HAP-1 (cell line): ENCODE data around the gene CTNNB1.

Source experiments
- DNase-seq, 2 experiments: peaks; one replicate each; pipeline ENCODE4 v3.0.0-alpha.2; 2016 to 2020; ENCODE audit warnings: low spot score in 2 of 2
- H3K27me3 ChIP-seq: fragments of 250-450 bp; sonication (Bioruptor Pico); 2 replicates; pipeline ENCODE4 v1.5.1; 2020; ENCODE audit warnings: low read depth, mild to moderate bottlenecking, moderate library complexity
- H3K36me3 ChIP-seq: fragments of 250-450 bp; sonication (Bioruptor Pico); replicated peaks from 2 replicates; pipeline ENCODE4 v1.5.1; 2020; ENCODE audit warnings: mild to moderate bottlenecking
- H3K4me1 ChIP-seq: fragments of 250-450 bp; sonication (Bioruptor Pico); 2 replicates; pipeline ENCODE4 v1.5.1; 2020; ENCODE audit warnings: mild to moderate bottlenecking
- H3K4me3 ChIP-seq: fragments of 250-450 bp; sonication (Bioruptor Pico); 2 replicates; pipeline ENCODE4 v1.5.1; 2020; ENCODE audit warnings: mild to moderate bottlenecking, moderate library complexity
- H3K9me3 ChIP-seq: fragments of 250-450 bp; sonication (Bioruptor Pico); 2 replicates; pipeline ENCODE4 v1.5.1; 2020; ENCODE audit warnings: mild to moderate bottlenecking, moderate library complexity
- in situ Hi-C: fragments of 300-500 bp; cut with MboI; formaldehyde crosslinking; loops from 3 replicates; pipeline ENCODE4 v1.14.3; 2020; ENCODE audit warnings: low sequenced_read_pairs, inconsistent platforms, mixed read lengths

The CTNNB1 gene

GRCh38 chr3:41216422-41216821, 17.1 kb downstream of the CTNNB1 start:
- Histone ChIP-seq H3K4me1 (peaks cover 49% of the 10 kb centered on the region), H3K4me3 (no peak overlapping the region), H3K9me3 (no peaks in the 10 kb centered on the region), H3K27me3 (no peaks in the 10 kb centered on the region), H3K36me3 (no peaks in the 10 kb centered on the region)
- no peak for DNase-seq
- in situ Hi-C loops = no loop called here

- Histone ChIP-seq H3K36me3 (no peaks in the 10 kb centered on the region), H3K9me3 (no peaks in the 10 kb centered on the region), H3K4me1 (peaks cover 49% of the 10 kb centered on the region), H3K27me3 (no peaks in the 10 kb centered on the region), H3K4me3 (no peak overlapping the region)
- in situ Hi-C loops = no loop called here
- peak; percentile 9 to 46 for DNase-seq
Observed at GRCh38 chr3:41216993-41217392, 17.7 kb downstream of the CTNNB1 start.

DNA sequence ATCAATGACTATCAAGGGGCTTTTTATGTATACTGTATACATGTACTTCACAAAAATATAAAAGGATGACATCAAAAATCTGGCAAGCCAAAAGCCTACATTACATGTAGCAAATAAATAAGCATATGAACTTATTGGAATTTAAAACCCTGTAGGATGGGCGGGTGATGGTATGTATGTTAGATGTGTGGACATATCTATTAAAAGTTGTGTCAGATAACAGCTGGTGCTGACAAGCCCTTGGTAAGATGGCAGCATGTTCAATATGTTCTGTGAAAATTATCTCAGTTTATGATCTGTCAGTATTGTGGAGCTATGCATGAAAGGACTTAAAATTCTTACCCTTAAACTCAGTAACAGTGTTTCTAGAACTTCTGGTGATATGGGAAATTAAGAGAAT, 20.1 kb downstream of the CTNNB1 start:
- Histone ChIP-seq H3K4me3 (no peak overlapping the region), H3K27me3 (no peaks in the 10 kb centered on the region), H3K9me3 (no peaks in the 10 kb centered on the region), H3K36me3 (peaks cover 4% of the 10 kb centered on the region; the same call in 1 of the 2 replicates), H3K4me1 (peaks cover 26% of the 10 kb centered on the region)
- DNase-seq = no peak
- in situ Hi-C loops = no loop called here

DNA sequence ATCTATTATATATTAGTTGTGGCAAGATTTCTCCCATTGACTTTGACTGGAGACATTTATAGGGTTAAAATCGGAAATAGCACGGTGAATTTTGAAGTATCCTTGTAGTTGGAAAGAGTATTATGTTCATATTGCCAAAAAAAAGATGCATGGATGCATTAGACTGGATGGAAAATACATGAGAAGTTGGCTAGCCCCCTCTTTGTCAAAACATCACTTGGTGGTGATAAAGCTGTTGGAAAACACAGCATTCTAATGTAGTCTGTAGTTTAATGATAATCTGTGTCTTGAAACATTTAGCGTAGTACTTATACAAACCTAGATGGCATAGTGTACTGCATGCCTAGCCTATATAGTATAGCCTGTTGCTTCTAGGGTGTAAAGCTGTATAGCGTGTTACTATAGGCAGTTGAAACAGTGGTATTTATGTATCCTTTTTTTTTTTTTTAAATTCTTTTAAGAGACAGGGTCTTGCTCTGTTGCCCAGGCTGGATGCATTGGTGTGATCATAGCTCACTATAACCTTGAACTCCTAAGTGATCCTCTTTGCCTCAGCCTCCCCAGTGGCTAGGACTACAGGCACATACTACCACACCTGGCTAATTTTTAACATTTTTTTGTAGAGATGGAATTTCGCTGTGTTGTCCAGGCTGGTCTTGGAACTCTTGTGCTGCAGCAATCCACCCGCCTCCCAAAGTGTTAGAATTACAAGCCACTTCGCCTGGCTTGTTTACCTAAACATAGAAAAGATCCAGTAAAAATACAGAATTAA, 21.8 kb downstream of the CTNNB1 start:
- Histone ChIP-seq H3K36me3 (peaks cover 20% of the 10 kb centered on the region), H3K4me3 (no peak overlapping the region), H3K27me3 (no peaks in the 10 kb centered on the region), H3K4me1 (peaks cover 16% of the 10 kb centered on the region), H3K9me3 (no peaks in the 10 kb centered on the region)
- in situ Hi-C loops = no loop called here
- DNase-seq = no peak

DNA sequence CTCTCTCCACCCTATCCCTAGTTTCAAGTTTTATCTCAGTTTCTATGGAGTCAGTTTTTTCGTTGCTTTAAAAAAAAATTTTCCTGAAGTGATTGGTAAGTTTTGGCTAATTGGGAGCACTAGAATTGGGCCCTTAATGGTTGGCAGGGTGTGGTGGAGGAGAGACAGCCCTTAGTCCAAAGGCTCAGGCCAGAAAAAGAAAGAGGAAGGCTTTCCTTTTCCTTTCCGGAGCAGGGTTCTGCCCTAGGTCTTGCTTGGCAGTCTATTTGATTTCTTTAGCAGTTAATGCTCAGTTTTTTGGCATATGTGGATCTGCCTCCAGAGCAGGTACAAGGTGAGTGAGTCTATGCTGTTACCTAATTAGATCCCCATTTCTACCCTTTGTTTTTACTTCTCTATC, 22.7 kb downstream of the CTNNB1 start:
- Histone ChIP-seq H3K9me3 (no peaks in the 10 kb centered on the region), H3K4me3 (no peak overlapping the region), H3K36me3 (peaks cover 30% of the 10 kb centered on the region), H3K27me3 (no peaks in the 10 kb centered on the region), H3K4me1 (peaks cover 7% of the 10 kb centered on the region)
- no peak for DNase-seq
- in situ Hi-C loops = no loop called here

- in situ Hi-C loops = no loop called here
- DNase-seq = no peak
- Histone ChIP-seq H3K4me3 (no peak overlapping the region), H3K36me3 (peaks cover 34% of the 10 kb centered on the region), H3K4me1 (peaks cover 2% of the 10 kb centered on the region; the same call in 1 of the 2 replicates), H3K9me3 (no peaks in the 10 kb centered on the region), H3K27me3 (no peaks in the 10 kb centered on the region)
Observed at GRCh38 chr3:41222501-41222900, 23.2 kb downstream of the CTNNB1 start.

DNA sequence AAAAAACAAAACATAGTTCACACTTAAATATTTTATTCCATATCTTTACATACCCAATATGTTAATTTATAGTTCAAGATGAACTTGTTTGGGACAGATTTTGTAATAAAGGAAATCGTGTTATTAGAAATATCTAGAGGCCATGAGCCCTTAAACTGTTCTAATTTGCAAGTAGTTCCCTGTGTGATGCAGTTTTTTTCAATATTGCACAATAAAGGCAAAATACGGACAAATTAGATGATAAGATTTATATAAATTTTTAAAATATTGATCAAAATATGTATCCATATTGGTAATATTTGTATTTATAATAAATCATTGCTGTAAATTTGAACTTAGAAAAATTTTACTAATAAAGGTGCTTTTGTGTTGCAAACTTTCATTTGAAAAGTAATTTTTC, 23.8 kb downstream of the CTNNB1 start:
- no peak overlapping the region for H3K4me3 ChIP-seq
- H3K27me3 ChIP-seq = no peaks in the 10 kb centered on the region
- peaks cover 40% of the 10 kb centered on the region for H3K36me3 ChIP-seq
- in situ Hi-C loops = no loop called here
- DNase-seq = no peak
- no peaks in the 10 kb centered on the region for H3K4me1 ChIP-seq
- H3K9me3 ChIP-seq = no peaks in the 10 kb centered on the region

GRCh38 chr3:41223691-41224090, 24.4 kb downstream of the CTNNB1 start:
- Histone ChIP-seq H3K9me3 (no peaks in the 10 kb centered on the region), H3K4me3 (no peak overlapping the region), H3K36me3 (peaks cover 46% of the 10 kb centered on the region), H3K27me3 (no peaks in the 10 kb centered on the region), H3K4me1 (no peaks in the 10 kb centered on the region)
- DNase-seq = no peak
- in situ Hi-C loops = no loop called here

DNA sequence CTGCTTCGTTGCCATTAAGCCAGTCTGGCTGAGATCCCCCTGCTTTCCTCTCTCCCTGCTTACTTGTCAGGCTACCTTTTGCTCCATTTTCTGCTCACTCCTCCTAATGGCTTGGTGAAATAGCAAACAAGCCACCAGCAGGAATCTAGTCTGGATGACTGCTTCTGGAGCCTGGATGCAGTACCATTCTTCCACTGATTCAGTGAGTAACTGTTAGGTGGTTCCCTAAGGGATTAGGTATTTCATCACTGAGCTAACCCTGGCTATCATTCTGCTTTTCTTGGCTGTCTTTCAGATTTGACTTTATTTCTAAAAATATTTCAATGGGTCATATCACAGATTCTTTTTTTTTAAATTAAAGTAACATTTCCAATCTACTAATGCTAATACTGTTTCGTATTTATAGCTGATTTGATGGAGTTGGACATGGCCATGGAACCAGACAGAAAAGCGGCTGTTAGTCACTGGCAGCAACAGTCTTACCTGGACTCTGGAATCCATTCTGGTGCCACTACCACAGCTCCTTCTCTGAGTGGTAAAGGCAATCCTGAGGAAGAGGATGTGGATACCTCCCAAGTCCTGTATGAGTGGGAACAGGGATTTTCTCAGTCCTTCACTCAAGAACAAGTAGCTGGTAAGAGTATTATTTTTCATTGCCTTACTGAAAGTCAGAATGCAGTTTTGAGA, 25.0 kb downstream of the CTNNB1 start:
- H3K27me3 ChIP-seq = no peaks in the 10 kb centered on the region
- H3K36me3 ChIP-seq = peaks cover 51% of the 10 kb centered on the region
- H3K4me3 ChIP-seq = no peak overlapping the region
- no peak for DNase-seq
- in situ Hi-C loops = no loop called here
- H3K9me3 ChIP-seq = no peaks in the 10 kb centered on the region
- no peaks in the 10 kb centered on the region for H3K4me1 ChIP-seq

- H3K4me1 ChIP-seq = no peaks in the 10 kb centered on the region
- no peak overlapping the region for H3K4me3 ChIP-seq
- peaks cover 87% of the 10 kb centered on the region for H3K36me3 ChIP-seq
- H3K9me3 ChIP-seq = no peaks in the 10 kb centered on the region
- in situ Hi-C loops = no loop called here
- no peaks in the 10 kb centered on the region for H3K27me3 ChIP-seq
- DNase-seq = no peak
Observed at GRCh38 chr3:41234823-41235721, 35.8 kb downstream of the CTNNB1 start.

DNA sequence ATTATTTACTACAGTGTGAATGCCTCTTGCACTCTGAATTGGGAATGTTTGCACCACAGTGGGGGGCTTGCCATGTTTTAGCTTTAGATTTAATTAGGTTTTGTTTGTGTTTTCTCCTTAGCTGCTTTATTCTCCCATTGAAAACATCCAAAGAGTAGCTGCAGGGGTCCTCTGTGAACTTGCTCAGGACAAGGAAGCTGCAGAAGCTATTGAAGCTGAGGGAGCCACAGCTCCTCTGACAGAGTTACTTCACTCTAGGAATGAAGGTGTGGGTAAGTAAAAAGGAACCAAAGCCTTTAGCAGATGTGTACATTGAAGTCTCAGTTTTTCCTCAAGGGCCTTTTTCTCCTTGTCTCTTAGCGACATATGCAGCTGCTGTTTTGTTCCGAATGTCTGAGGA, 36.9 kb downstream of the CTNNB1 start:
- no peak for DNase-seq
- H3K4me1 ChIP-seq = no peaks in the 10 kb centered on the region
- no peaks in the 10 kb centered on the region for H3K27me3 ChIP-seq
- H3K9me3 ChIP-seq = no peaks in the 10 kb centered on the region
- H3K4me3 ChIP-seq = no peak overlapping the region
- H3K36me3 ChIP-seq = peaks cover 92% of the 10 kb centered on the region
- in situ Hi-C loops = no loop called here

DNA sequence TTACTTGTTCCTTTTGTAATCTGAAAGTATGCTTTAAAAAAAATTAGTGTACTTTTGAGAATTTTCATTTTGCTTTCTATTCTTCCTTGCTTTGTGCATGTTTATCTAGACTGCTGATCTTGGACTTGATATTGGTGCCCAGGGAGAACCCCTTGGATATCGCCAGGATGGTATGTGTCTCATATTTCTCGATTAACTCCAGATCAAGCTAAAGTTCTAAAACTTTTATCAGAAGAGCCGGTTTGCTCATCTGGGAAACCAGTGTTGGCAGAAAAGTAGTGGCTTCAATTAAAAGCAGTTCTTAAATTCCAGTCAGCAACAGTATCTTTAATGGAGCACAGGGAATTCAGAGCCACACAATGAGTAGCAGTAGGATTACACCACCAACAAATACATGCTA, 38.6 kb downstream of the CTNNB1 start:
- Histone ChIP-seq H3K9me3 (no peaks in the 10 kb centered on the region), H3K27me3 (no peaks in the 10 kb centered on the region), H3K4me1 (no peaks in the 10 kb centered on the region), H3K36me3 (peaks cover 85% of the 10 kb centered on the region), H3K4me3 (no peak overlapping the region)
- no peak for DNase-seq
- in situ Hi-C loops = no loop called here

DNA sequence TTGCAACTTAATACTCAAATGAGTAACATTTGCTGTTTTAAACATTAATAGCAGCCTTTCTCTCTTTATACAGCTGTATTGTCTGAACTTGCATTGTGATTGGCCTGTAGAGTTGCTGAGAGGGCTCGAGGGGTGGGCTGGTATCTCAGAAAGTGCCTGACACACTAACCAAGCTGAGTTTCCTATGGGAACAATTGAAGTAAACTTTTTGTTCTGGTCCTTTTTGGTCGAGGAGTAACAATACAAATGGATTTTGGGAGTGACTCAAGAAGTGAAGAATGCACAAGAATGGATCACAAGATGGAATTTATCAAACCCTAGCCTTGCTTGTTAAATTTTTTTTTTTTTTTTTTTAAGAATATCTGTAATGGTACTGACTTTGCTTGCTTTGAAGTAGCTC, 40.3 kb downstream of the CTNNB1 start:
- no peaks in the 10 kb centered on the region for H3K9me3 ChIP-seq
- H3K4me3 ChIP-seq = no peak overlapping the region
- no peaks in the 10 kb centered on the region for H3K27me3 ChIP-seq
- no peaks in the 10 kb centered on the region for H3K4me1 ChIP-seq
- in situ Hi-C loops = no loop called here
- H3K36me3 ChIP-seq = peaks cover 68% of the 10 kb centered on the region
- DNase-seq = no peak

DNA sequence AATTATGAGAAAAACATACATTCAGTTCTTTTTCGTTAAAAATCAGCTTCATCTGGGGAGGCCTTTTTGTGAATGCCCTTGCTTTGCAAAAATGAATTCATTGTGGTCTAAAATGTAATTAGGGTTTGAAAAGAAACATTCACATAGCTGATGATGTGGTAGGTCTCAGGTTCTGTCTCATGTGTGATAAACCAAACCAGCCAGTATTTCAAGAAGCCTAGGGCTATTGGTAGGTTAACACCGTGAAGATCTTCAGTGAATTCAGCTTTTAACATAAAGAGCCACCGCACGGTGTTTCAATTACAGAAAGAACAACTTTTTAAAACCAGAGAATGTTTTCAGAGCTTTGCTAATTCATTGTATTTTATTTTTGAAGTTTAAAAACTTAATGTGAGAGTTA, 41.9 kb downstream of the CTNNB1 start:
- no peaks in the 10 kb centered on the region for H3K4me1 ChIP-seq
- no peak overlapping the region for H3K4me3 ChIP-seq
- DNase-seq = no peak
- H3K9me3 ChIP-seq = no peaks in the 10 kb centered on the region
- in situ Hi-C loops = no loop called here
- H3K36me3 ChIP-seq = peaks cover 52% of the 10 kb centered on the region
- H3K27me3 ChIP-seq = no peaks in the 10 kb centered on the region
